GM18505 (cell line): ENCODE data around the gene SEL1L3.

Source experiments
- ATAC-seq: cut with Tn5 transposase; IDR thresholded peaks from one replicate; pipeline ENCODE4 v1.9.1; 2021; ENCODE audit not compliant: unreplicated experiment
- POLR2A ChIP-seq: IDR thresholded peaks from 4 replicates; pipeline ENCODE4 v1.6.1; 2011; ENCODE audit warnings: borderline replicate concordance; ENCODE audit not compliant: insufficient read depth, insufficient read length; ENCODE audit errors: extremely low read depth

The SEL1L3 gene

GRCh38 chr4:25814301-25815136, 48.3 kb downstream of the SEL1L3 start:
- TF ChIP-seq POLR2A: no peak
- ATAC-seq: no peak

- no peak for TF ChIP-seq POLR2A
- ATAC-seq: no peak
These were observed 49.2 kb downstream of the SEL1L3 start for GRCh38 chr4:25813448-25814106.

- no peak for ATAC-seq
- no peak for TF ChIP-seq POLR2A
These were observed 50.9 kb downstream of the SEL1L3 start for GRCh38 chr4:25811841-25812240.

- TF ChIP-seq POLR2A: no peak
- ATAC-seq: no peak
These were observed 51.5 kb downstream of the SEL1L3 start for GRCh38 chr4:25811374-25811690.

- no peak for TF ChIP-seq POLR2A
- ATAC-seq: no peak
These were observed 52.1 kb downstream of the SEL1L3 start for GRCh38 chr4:25810461-25811373.

GRCh38 chr4:25809996-25810395, 52.8 kb downstream of the SEL1L3 start:
- no peak for TF ChIP-seq POLR2A
- ATAC-seq: no peak

GRCh38 chr4:25807102-25807728, 55.6 kb downstream of the SEL1L3 start:
- TF ChIP-seq POLR2A: no peak
- ATAC-seq: no peak

GRCh38 chr4:25805255-25805860, 57.4 kb downstream of the SEL1L3 start:
- no peak for ATAC-seq
- no peak for TF ChIP-seq POLR2A

GRCh38 chr4:25803720-25804225, 59.0 kb downstream of the SEL1L3 start:
- no peak for ATAC-seq
- no peak for TF ChIP-seq POLR2A

GRCh38 chr4:25801594-25801993, 61.2 kb downstream of the SEL1L3 start:
- TF ChIP-seq POLR2A: no peak
- ATAC-seq: no peak

GRCh38 chr4:25800245-25800644, 62.5 kb downstream of the SEL1L3 start:
- no peak for TF ChIP-seq POLR2A
- no peak for ATAC-seq

- ATAC-seq: no peak
- TF ChIP-seq POLR2A: no peak
These were observed 63.3 kb downstream of the SEL1L3 start for GRCh38 chr4:25799522-25799921.
